ENCODE measurements around the gene TMEM223. TPM values are rescaled to one million over a fixed set of nuclear protein-coding genes. Genes with fewer than 3 reads are reported as not detected.
A peak's percentile ranks its signal among the peaks of the same experiment; 100 is the strongest.
"Not testable (repeated sequence)": the region's sequence is repeated elsewhere in the genome, so short reads cannot be mapped to it uniquely, and the experiment has no call there.

The TMEM223 gene
- total RNA-seq, 2 donors from 2014 or later, result 15.8 to 26.0 TPM

- intact Hi-C loops (cut with DNase I), result no loop called here
- Histone ChIP-seq H3K9me3 (no peaks in the 10 kb centered on the region), H3K4me3 (peak within 1 kb of the TSS; percentile 57), H3K9ac (ENCODE audit: low read depth in 2 of 2, low read length in 2 of 2) (peak within 1 kb of the TSS; percentile 79 to 86), H3K27me3 (no peaks in the 10 kb centered on the region), H3K36me3 (no peaks in the 10 kb centered on the region), H3K27ac (peak within 1 kb of the TSS; percentile 92), H3K4me1 (peaks cover 8% of the 10 kb centered on the region)
- DNase-seq, result peak; percentile 99
- no peak for TF ChIP-seq CTCF (IDR thresholded peaks at IDR 0.05)
Measured at GRCh38 chr11:62753736-62754603, 37.8 kb downstream of the TMEM223 start, which contains the start of gene ZBTB3. TSS of gene ZBTB3 (minus strand) at chr11:62754160. CDS start at chr11:62753664, 496 bp downstream.

- Histone ChIP-seq H3K4me1 (peaks cover 8% of the 10 kb centered on the region), H3K27me3 (no peaks in the 10 kb centered on the region), H3K4me3 (peak overlapping the region; percentile 57), H3K36me3 (no peaks in the 10 kb centered on the region), H3K9me3 (no peaks in the 10 kb centered on the region), H3K9ac (ENCODE audit: low read depth in 2 of 2, low read length in 2 of 2) (peak overlapping the region; percentile 61 to 86), H3K27ac (peak overlapping the region; percentile 92)
- peak; percentile 25 for DNase-seq
- intact Hi-C loops (cut with DNase I), result no loop called here
- no peak for TF ChIP-seq CTCF (IDR thresholded peaks at IDR 0.05)
Measured at GRCh38 chr11:62752994-62753735, 38.6 kb downstream of the TMEM223 start.

GRCh38 chr11:62752177-62752785 is 39.5 kb downstream of the TMEM223 start:
- Histone ChIP-seq H3K9me3 (no peaks in the 10 kb centered on the region), H3K27ac (no peak overlapping the region), H3K36me3 (no peaks in the 10 kb centered on the region), H3K4me3 (no peak overlapping the region), H3K4me1 (peaks cover 8% of the 10 kb centered on the region), H3K27me3 (no peaks in the 10 kb centered on the region), H3K9ac (ENCODE audit: low read depth in 2 of 2, low read length in 2 of 2) (no peak overlapping the region)
- intact Hi-C loops (cut with DNase I), result no loop called here
- no peak for DNase-seq
- no peak for TF ChIP-seq CTCF (IDR thresholded peaks at IDR 0.05)

GRCh38 chr11:62749931-62750330 is 41.9 kb downstream of the TMEM223 start:
- H3K9me3 ChIP-seq; H3K4me1 ChIP-seq; H3K36me3 ChIP-seq; H3K27me3 ChIP-seq; intact Hi-C loops (cut with DNase I); H3K27ac ChIP-seq; DNase-seq; H3K4me3 ChIP-seq; H3K9ac ChIP-seq (ENCODE audit: low read depth in 2 of 2, low read length in 2 of 2): not testable (repeated sequence)

GRCh38 chr11:62747475-62748160 is 44.2 kb downstream of the TMEM223 start:
- Histone ChIP-seq H3K27me3 (no peaks in the 10 kb centered on the region), H3K4me3 (no peak overlapping the region), H3K4me1 (no peaks in the 10 kb centered on the region), H3K9me3 (no peaks in the 10 kb centered on the region), H3K27ac (no peak overlapping the region), H3K9ac (ENCODE audit: low read depth in 2 of 2, low read length in 2 of 2) (no peak overlapping the region), H3K36me3 (no peaks in the 10 kb centered on the region)
- DNase-seq, result no peak
- intact Hi-C loops (cut with DNase I), result no loop called here
- TF ChIP-seq CTCF (IDR thresholded peaks at IDR 0.05), result no peak

Small RNAs within 50 kb of the gene (microRNA-seq; reads per million reads assigned to microRNA genes)
- gene MIR6514 (3.9 reads per million), gene MIR6748 (not detected)

Other genes with a start within 250 kb of the TMEM223 start
- 100 to 1,000 TPM; 458 to 631 TPM for gene AHNAK, start 245.2 kb downstream of the TMEM223 start, total RNA-seq
- gene EEF1G, start 218.1 kb downstream of the TMEM223 start, total RNA-seq, result 1,000 to 10,000 TPM; 1,328 to 1,358 TPM
- gene TUT1, start 200.5 kb downstream of the TMEM223 start, total RNA-seq, result 10 to 100 TPM; 11.1 to 26.2 TPM
- 100 to 1,000 TPM in 1 of 2 donors, 10 to 100 TPM in 1; 91.0 to 133 TPM for gene MTA2, start 190.1 kb downstream of the TMEM223 start, total RNA-seq
- gene EML3, start 179.2 kb downstream of the TMEM223 start, total RNA-seq, result 10 to 100 TPM; 37.5 to 58.7 TPM
- gene ROM1, start 178.7 kb downstream of the TMEM223 start, total RNA-seq, result 1 to 10 TPM; 3.2 to 3.6 TPM
- gene B3GAT3, start 170.0 kb downstream of the TMEM223 start, total RNA-seq, result 10 to 100 TPM; 21.8 to 37.7 TPM
- gene GANAB, start 145.4 kb downstream of the TMEM223 start, total RNA-seq, result 100 to 1,000 TPM; 252 to 303 TPM
- gene INTS5, start 138.7 kb downstream of the TMEM223 start, total RNA-seq, result 10 to 100 TPM; 19.1 to 27.7 TPM
- gene C11orf98, start 126.8 kb downstream of the TMEM223 start, total RNA-seq, result 100 to 1,000 TPM in 1 of 2 donors, 10 to 100 TPM in 1; 57.9 to 105 TPM
- 10 to 100 TPM in 1 of 2 donors, 1 to 10 TPM in 1; 9.4 to 27.0 TPM for gene CSKMT, start 126.7 kb downstream of the TMEM223 start, total RNA-seq
- 10 to 100 TPM; 13.9 to 23.2 TPM for gene UQCC3, start 120.3 kb downstream of the TMEM223 start, total RNA-seq
- gene LBHD1, start 119.7 kb downstream of the TMEM223 start, total RNA-seq, result 10 to 100 TPM in 1 of 2 donors, 1 to 10 TPM in 1; 7.1 to 12.3 TPM
- 10 to 100 TPM; 74.8 to 87.8 TPM for gene UBXN1, start 112.9 kb downstream of the TMEM223 start, total RNA-seq
- 1 to 10 TPM in 1 of 2 donors, under 1 TPM in 1; 0.82 to 3.3 TPM for gene LRRN4CL, start 102.5 kb downstream of the TMEM223 start, total RNA-seq
- 10 to 100 TPM; 36.5 to 65.5 TPM for gene BSCL2, start 84.6 kb downstream of the TMEM223 start, total RNA-seq
- gene GNG3, start 84.3 kb downstream of the TMEM223 start, total RNA-seq, result under 1 TPM in 1 of 2 donors, not detected in 1; 0.56 TPM
- 10 to 100 TPM; 50.5 to 59.3 TPM for gene HNRNPUL2, start 64.5 kb downstream of the TMEM223 start, total RNA-seq
- gene TTC9C, start 63.5 kb downstream of the TMEM223 start, total RNA-seq, result 10 to 100 TPM; 34.2 to 39.8 TPM
- gene ZBTB3, start 37.8 kb downstream of the TMEM223 start, total RNA-seq, result 10 to 100 TPM; 10.8 to 18.7 TPM
- gene POLR2G, start 30.4 kb downstream of the TMEM223 start, total RNA-seq, result 10 to 100 TPM; 40.3 to 54.5 TPM
- gene TAF6L, start 20.6 kb downstream of the TMEM223 start, total RNA-seq, result 10 to 100 TPM; 15.3 to 26.6 TPM
- 10 to 100 TPM; 46.7 to 54.5 TPM for gene TMEM179B, start 4.6 kb downstream of the TMEM223 start, total RNA-seq
- 10 to 100 TPM; 39.2 to 50.9 TPM for gene NXF1, start 13.4 kb upstream of the TMEM223 start, total RNA-seq
- 10 to 100 TPM; 38.0 to 43.3 TPM for gene STX5, start 40.0 kb upstream of the TMEM223 start, total RNA-seq
- gene TEX54, start 40.8 kb upstream of the TMEM223 start, total RNA-seq, result not detected
- 10 to 100 TPM; 27.4 to 43.3 TPM for gene WDR74, start 47.6 kb upstream of the TMEM223 start, total RNA-seq
- 100 to 1,000 TPM in 1 of 2 donors, 10 to 100 TPM in 1; 70.4 to 116 TPM for gene SLC3A2, start 88.9 kb upstream of the TMEM223 start, total RNA-seq
- 1 to 10 TPM; 1.2 to 1.8 TPM for gene CHRM1, start 129.4 kb upstream of the TMEM223 start, total RNA-seq
- not detected for gene SLC22A6, start 193.0 kb upstream of the TMEM223 start, total RNA-seq
- not detected for gene SLC22A8, start 223.8 kb upstream of the TMEM223 start, total RNA-seq

Measured in colonic mucosa (tissue), 4 donors.